K562 (cell line): ENCODE results near the gene PPP2R2D. TPM values are rescaled to one million over a fixed set of nuclear protein-coding genes. Genes with fewer than 3 reads are reported as not detected.

ENCODE experiments used
- ATAC-seq: fragments of 200-7000 bp; cut with Tn5 transposase; 3 replicates; pipeline ENCODE4 v1.9.1; 2020; ENCODE audit warnings: moderate library complexity
- BruUV-seq: library from RNA; stranded (reverse); fragments of 400-500 nt; replicated peaks from 2 replicates; lab custom pipeline; 2021; lab: Mats Ljungman, UMichigan
- CTCF ChIA-PET: fragments of 300-600 bp; formaldehyde crosslinking; extraction: SDS; loops from one replicate; lab custom pipeline; 2021; ENCODE audit warnings: low intra/inter-chr PET ratio; lab: Yijun Ruan, JAX
- POLR2A ChIA-PET: fragments of 300-600, 350-650 bp; sonication (Branson Sonifier 250); formaldehyde crosslinking; extraction: SDS; loops from one replicate; lab custom pipeline; 2021; ENCODE audit warnings: antibody characterized with exemption, inconsistent platforms; lab: Yijun Ruan, JAX
- DNase-seq, 4 experiments: peaks; one replicate each; pipeline versions ENCODE4 v3.0.0 to v3.0.0-alpha.2; 2011 to 2018; ENCODE audit warnings: low spot score in 3 of 4, mixed read lengths in 3 of 4; ENCODE audit errors: extremely low read depth in 1 of 4
- FAIRE-seq: peaks from 2 replicates; lab custom pipeline; 2011; peaks lifted over from hg19 to GRCh38; lab: Jason Lieb, UNC
- H2AFZ ChIP-seq: 2 replicates; pipeline ENCODE4 v1.6.0; 2011; ENCODE audit warnings: low read depth, low read length, control low read depth, inconsistent platforms
- H3K27ac ChIP-seq: fragments of 200-600 bp; 3 replicates; pipeline ENCODE4 v1.8.0; 2011; ENCODE audit warnings: low read depth, mild to moderate bottlenecking, control low read depth, inconsistent platforms, low read length, moderate library complexity, mixed read lengths; ENCODE audit errors: extremely low read depth
- H3K27me3 ChIP-seq, 2 experiments: fragments of 300-600 bp in 1 of 2; 2 replicates in 1 of 2; 3 replicates in 1 of 2; pipeline versions ENCODE4 v1.6.0 to v1.8.0; 2011; ENCODE audit warnings: inconsistent platforms in 2 of 2, low read length in 2 of 2, mild to moderate bottlenecking in 1 of 2, mixed read lengths in 1 of 2, moderate library complexity in 1 of 2; ENCODE audit not compliant: control insufficient read depth in 2 of 2, insufficient read depth in 2 of 2
- H3K36me3 ChIP-seq: fragments of 300-600 bp; 3 replicates; pipeline ENCODE4 v1.8.0; 2011; ENCODE audit warnings: mild to moderate bottlenecking, low read length, inconsistent platforms; ENCODE audit not compliant: control insufficient read depth, insufficient read depth
- H3K4me1 ChIP-seq, 2 experiments: fragments of 200-600 bp in 1 of 2; replicated peaks in 1 of 2; 2 replicates in 1 of 2; 3 replicates in 1 of 2; pipeline versions ENCODE4 v1.5.1 to v1.8.0; 2011; ENCODE audit warnings: inconsistent platforms in 2 of 2, low read length in 2 of 2, mild to moderate bottlenecking in 1 of 2, mixed read lengths in 1 of 2, moderate library complexity in 1 of 2; ENCODE audit not compliant: control insufficient read depth in 2 of 2, insufficient read depth in 2 of 2
- H3K4me2 ChIP-seq: 2 replicates; pipeline ENCODE4 v1.6.1; 2011; ENCODE audit warnings: low read length, control low read depth, inconsistent platforms, mixed read lengths; ENCODE audit not compliant: insufficient read depth
- H3K4me3 ChIP-seq: fragments of 200-600 bp; sonication (generic), shearing (Covaris generic); 2 replicates; pipeline ENCODE4 v1.5.1; 2016; ENCODE audit warnings: control low read depth, inconsistent platforms
- H3K79me2 ChIP-seq: fragments of 200-600 bp; 3 replicates; pipeline ENCODE4 v1.8.0; 2011; ENCODE audit warnings: low read length, inconsistent platforms; ENCODE audit not compliant: control insufficient read depth, insufficient read depth
- H3K9ac ChIP-seq, 2 experiments: 2 replicates each; pipeline versions ENCODE4 v1.6.0 to v1.6.1; 2011; ENCODE audit warnings: low read depth in 2 of 2, low read length in 2 of 2, control low read depth in 1 of 2, inconsistent platforms in 1 of 2, mild to moderate bottlenecking in 1 of 2, mixed read lengths in 1 of 2; ENCODE audit not compliant: insufficient read depth in 1 of 2
- H3K9me1 ChIP-seq: one replicate; pipeline ENCODE4 v1.6.0; 2011; ENCODE audit warnings: inconsistent platforms, mild to moderate bottlenecking, low read length, moderate library complexity; ENCODE audit not compliant: control insufficient read depth, insufficient read depth
- H3K9me3 ChIP-seq: replicated peaks from 2 replicates; pipeline ENCODE4 v1.5.1; 2011; ENCODE audit warnings: low read depth, low read length, inconsistent platforms; ENCODE audit not compliant: control insufficient read depth, insufficient read depth
- H4K20me1 ChIP-seq: replicated peaks from 2 replicates; pipeline ENCODE4 v1.6.1; 2011; ENCODE audit warnings: low read length, inconsistent platforms, mixed read lengths; ENCODE audit not compliant: control insufficient read depth, insufficient read depth
- BCOR ChIP-seq: fragments of 450-650 bp; IDR thresholded peaks from 2 replicates; pipeline ENCODE4 v1.6.1; 2016
- CBFA2T2 ChIP-seq: fragments of 450-650 bp; conservative IDR thresholded peaks from 2 replicates; pipeline ENCODE4 v1.6.1; 2017; ENCODE audit warnings: mild to moderate bottlenecking
- E2F3 ChIP-seq: fragments of 250-450 bp; sonication (Bioruptor Pico); IDR thresholded peaks from 2 replicates; pipeline ENCODE4 v1.4.0; 2020; ENCODE audit warnings: mild to moderate bottlenecking
- EZH2 ChIP-seq: IDR thresholded peaks from 2 replicates; pipeline ENCODE4 v1.6.1; 2012; ENCODE audit warnings: low read depth, mild to moderate bottlenecking, inconsistent platforms, low read length, borderline replicate concordance
- HSF4 ChIP-seq: fragments of 250-450 bp; sonication (Bioruptor Pico); IDR thresholded peaks from 2 replicates; pipeline ENCODE4 v2.1.2; 2022; ENCODE audit warnings: mild to moderate bottlenecking, moderate library complexity, borderline replicate concordance
- KDM2B ChIP-seq: fragments of 250-450 bp; sonication (Bioruptor Pico); IDR thresholded peaks from 2 replicates; pipeline ENCODE4 v1.8.0; 2021; ENCODE audit warnings: mild to moderate bottlenecking, moderate library complexity
- LARP7 ChIP-seq: fragments of 450-650 bp; IDR thresholded peaks from 2 replicates; pipeline ENCODE4 v1.6.1; 2016
- MYNN ChIP-seq, 2 experiments: sonication (generic); formaldehyde crosslinking in 1 of 2; IDR thresholded peaks; 2 replicates each; pipeline versions ENCODE4 v1.5.0 to v1.6.1; 2016 to 2020; ENCODE audit warnings: antibody characterized with exemption in 1 of 2, missing genetic modification reagents in 1 of 2
- PTBP1 ChIP-seq: fragments of 200-400 bp; formaldehyde crosslinking; IDR thresholded peaks from 2 replicates; pipeline ENCODE4 v1.6.1; 2017; ENCODE audit warnings: low read depth, low read length
- RBFOX2 ChIP-seq: fragments of 200-400 bp; formaldehyde crosslinking; IDR thresholded peaks from 2 replicates; pipeline ENCODE4 v1.6.1; 2017; ENCODE audit warnings: low read depth, mild to moderate bottlenecking, low read length, moderate library complexity
- SMARCA4 ChIP-seq: fragments of 450-650 bp; IDR thresholded peaks from 2 replicates; pipeline ENCODE4 v1.6.1; 2016
- SMARCC2 ChIP-seq: fragments of 450-650 bp; IDR thresholded peaks from 2 replicates; pipeline ENCODE4 v1.6.1; 2017; ENCODE audit warnings: antibody characterized with exemption, moderate library complexity, mild to moderate bottlenecking, low read depth
- ZNF24 ChIP-seq: fragments of 450-650 bp; IDR thresholded peaks from 2 replicates; pipeline ENCODE4 v1.6.1; 2016
- whole genome bisulfite sequencing: fragments of 100-300 bp; shearing (Covaris generic); methylation state at CpG from one replicate; pipeline ENCODE4 v1.1.6; 2016; ENCODE audit warnings: low coverage, mixed read lengths; ENCODE audit not compliant: insufficient coverage; ENCODE audit errors: missing lambda C conversion rate; 5-methylcytosine and 5-hydroxymethylcytosine counted together
- in situ Hi-C: fragments of 300-500 bp; cut with MboI; formaldehyde crosslinking; loops from 4 replicates; pipeline ENCODE4 v1.15.0; 2018; ENCODE audit warnings: inconsistent platforms, mixed read lengths
- intact Hi-C: fragments of 100-400 bp; cut with micrococcal nuclease; formaldehyde crosslinking; loops from 2 replicates; pipeline ENCODE4 v1.14.2; 2022
- polyA plus RNA-seq, 8 experiments: library from polyadenylated mRNA; depleted of rRNA in 4 of 8; stranded (reverse) in 5 of 8; unstranded in 3 of 8; fragments of >200 nt; fragmentation: Nextera tagmentation in 2 of 8; fragmentation: Illumina TruSeq in 1 of 8; extraction: Ambion mirVana in 2 of 8; extraction: Trizol in 1 of 8; gene quantifications; 2 replicates each; pipeline versions ENCODE4 v1.2.1 to v1.2.3, GENCODE V29; 2011 to 2014; ENCODE audit warnings: inconsistent platforms in 1 of 8, missing spikeins in 1 of 8
- total RNA-seq, 7 experiments: library from RNA; depleted of rRNA in 6 of 7; stranded (reverse); fragments of >200 nt in 6 of 7; fragmentation: Illumina TruSeq in 2 of 7; extraction: Trizol in 2 of 7; gene quantifications; 2 replicates each; pipeline versions ENCODE4 v1.2.1 to v1.2.3, GENCODE V29; 2011 to 2021; ENCODE audit warnings: low replicate concordance in 1 of 7

The PPP2R2D gene
- total and polyA plus RNA-seq, 9 of the 15 experiments (the other 6 are each of a cell fraction or from before 2014, with no cell fraction given): 1.9 to 37.0 (median 26.8) TPM

DNA sequence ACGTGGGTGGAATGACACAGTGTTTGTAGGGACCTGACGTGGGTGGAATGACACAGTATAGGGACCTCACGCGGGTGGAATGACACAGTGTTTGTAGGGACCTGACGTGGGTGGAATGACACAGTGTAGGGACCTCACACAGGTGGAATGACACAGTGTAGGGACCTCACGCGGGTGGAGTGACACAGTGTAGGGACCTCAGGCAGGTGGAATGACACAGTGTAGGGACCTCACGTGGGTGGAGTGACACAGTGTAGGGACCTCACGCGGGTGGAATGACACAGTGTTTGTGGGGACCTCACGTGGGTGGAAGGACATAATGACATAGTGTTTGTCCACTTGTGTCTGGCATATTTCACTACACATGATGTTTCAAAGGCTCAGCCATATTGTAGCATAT lies 19.3 kb downstream of the PPP2R2D start:
- H3K4me3 ChIP-seq: no peak overlapping the region
- intact Hi-C loops (no loop called here), in situ Hi-C loops (no loop called here)
- H3K9me3 ChIP-seq: peaks cover 2% of the 10 kb centered on the region; the same call in 1 of the 2 replicates
- ATAC-seq (no peak), DNase-seq (no peak), FAIRE-seq (no peak)
- 85% methylated on average over 7 of the region's 11 CpGs for WGBS
- POLR2A ChIA-PET: interaction anchor here (1.1 kb wide), 1 partner anchor 8 kb away, joined by 3 read pairs; no protein-coding TSS in a partner anchor
- H3K9me1 ChIP-seq: peaks cover 7% of the 10 kb centered on the region
- TF ChIP-seq ZNF24 (no peak), RBFOX2 (no peak), SMARCC2 (no peak), HSF4 (CRISPR knock-in tag) (no peak), EZH2 (no peak), E2F3 (CRISPR knock-in tag) (no peak), SMARCA4 (no peak), MYNN (IDR thresholded peaks at IDR 0.05) (no peak), MYNN (CRISPR knock-in tag; IDR thresholded peaks at IDR 0.05) (no peak), CBFA2T2 (no peak), KDM2B (CRISPR knock-in tag) (no peak), LARP7 (no peak), BCOR (no peak), PTBP1 (no peak)
- H3K79me2 ChIP-seq: peaks cover 83% of the 10 kb centered on the region
- no peaks in the 10 kb centered on the region for H4K20me1 ChIP-seq
- H3K9ac ChIP-seq: no peak overlapping the region
- CTCF ChIA-PET: no interaction called here
- no peaks in the 10 kb centered on the region for H3K27me3 ChIP-seq
- peaks cover 10 to 48% of the 10 kb centered on the region in 2 experiments for H3K4me1 ChIP-seq
- BruUV-seq: no TSS peak
- H3K4me2 ChIP-seq: no peak overlapping the region
- H3K27ac ChIP-seq: peak overlapping the region; percentile 78; the same call in 2 of the 3 replicates
- peaks cover 14% of the 10 kb centered on the region; the same call in 2 of the 3 replicates for H3K36me3 ChIP-seq
- no peak overlapping the region for H2AFZ ChIP-seq
